ENCODE data around the gene DNAI4.
"Not testable (repeated sequence)": the region's sequence is repeated elsewhere in the genome, so short reads cannot be mapped to it uniquely, and the experiment has no call there.

DNAI4 gene, protein sequence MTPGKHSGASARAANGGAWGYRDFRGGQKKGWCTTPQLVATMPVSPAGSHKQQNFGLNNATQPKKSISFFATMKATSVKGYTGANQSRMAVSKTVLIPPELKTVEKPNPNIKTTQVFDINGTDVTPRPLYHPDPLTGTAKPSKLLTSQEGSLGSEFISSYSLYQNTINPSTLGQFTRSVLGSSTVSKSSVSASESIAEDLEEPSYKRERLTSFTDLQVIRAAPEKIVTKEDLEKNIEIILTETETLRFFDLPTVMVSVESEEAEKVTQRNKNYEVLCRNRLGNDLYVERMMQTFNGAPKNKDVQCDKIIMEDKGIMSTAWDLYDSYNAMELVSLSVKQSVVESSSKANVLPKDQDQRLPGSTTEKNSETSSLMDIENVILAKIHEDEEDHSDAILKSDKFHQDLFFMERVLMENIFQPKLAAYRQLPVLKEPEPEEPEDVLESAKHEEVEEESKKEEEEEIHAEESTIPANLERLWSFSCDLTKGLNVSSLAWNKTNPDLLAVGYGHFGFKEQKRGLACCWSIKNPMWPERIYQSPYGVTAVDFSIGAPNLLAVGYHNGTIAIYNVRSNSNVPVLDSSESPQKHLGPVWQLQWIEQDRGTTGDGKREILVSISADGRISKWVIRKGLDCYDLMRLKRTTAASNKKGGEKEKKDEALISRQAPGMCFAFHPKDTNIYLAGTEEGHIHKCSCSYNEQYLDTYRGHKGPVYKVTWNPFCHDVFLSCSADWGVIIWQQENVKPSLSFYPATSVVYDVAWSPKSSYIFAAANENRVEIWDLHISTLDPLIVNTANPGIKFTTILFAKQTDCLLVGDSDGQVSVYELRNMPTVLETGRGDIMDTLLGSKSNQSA

DNA sequence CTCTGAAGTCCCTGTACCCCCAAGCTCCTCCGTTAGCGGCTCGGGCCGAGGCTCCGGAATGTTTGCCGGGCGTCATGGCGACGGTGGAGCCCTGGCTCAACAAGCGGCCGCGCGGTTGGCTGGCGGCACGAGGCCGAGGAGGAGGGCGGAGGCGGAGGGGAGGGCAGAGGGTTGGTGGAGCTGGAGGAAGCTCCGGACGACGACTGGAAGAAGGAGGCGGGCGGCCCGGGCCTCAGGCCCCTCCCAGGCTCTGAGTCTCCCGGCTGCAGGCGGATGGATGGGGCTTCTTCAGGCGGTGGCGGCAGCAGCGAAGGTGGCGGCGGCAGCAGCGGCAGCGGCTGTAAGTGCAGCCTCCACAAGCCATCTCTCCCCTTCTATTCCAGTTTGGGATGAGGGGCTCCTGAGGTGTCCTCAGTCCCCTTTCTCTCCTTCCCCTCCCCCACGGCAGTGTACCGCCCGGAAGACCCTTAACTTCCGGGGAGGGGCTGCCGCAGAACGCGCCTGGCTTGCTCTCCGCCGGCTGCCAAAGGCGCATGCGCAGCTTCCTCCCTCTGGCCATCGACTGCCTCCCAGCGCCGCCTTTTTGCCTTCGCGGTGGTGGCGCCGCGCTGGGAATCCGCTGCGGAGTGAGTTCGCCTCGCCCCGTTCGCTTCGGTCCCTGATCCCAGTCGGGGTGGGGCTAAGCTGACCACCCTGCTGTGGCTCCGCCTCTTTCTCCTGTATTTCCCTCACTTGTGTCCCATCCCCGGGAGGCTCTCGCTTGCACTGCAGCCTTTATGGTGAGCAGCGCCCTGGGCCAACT lies at the start of gene DNAI4, which contains the start of gene MIER1:
Gene DNAI4, minus strand, starts transcription at position 101 of the 802 bp plus-strand sequence. Its CDS starts 25 bp downstream, at position 76.
Gene MIER1, plus strand, starts transcription at position 235 of the 802 bp plus-strand sequence. Its CDS starts 39 bp downstream, at position 274.
- peak; percentile 96 for DNase-seq

GRCh38 chr1:66968574-66968973 lies 43.9 kb upstream of the DNAI4 start:
- no peak for DNase-seq

GRCh38 chr1:66966188-66966873 lies 41.7 kb upstream of the DNAI4 start:
- DNase-seq, result not testable (repeated sequence)

DNA sequence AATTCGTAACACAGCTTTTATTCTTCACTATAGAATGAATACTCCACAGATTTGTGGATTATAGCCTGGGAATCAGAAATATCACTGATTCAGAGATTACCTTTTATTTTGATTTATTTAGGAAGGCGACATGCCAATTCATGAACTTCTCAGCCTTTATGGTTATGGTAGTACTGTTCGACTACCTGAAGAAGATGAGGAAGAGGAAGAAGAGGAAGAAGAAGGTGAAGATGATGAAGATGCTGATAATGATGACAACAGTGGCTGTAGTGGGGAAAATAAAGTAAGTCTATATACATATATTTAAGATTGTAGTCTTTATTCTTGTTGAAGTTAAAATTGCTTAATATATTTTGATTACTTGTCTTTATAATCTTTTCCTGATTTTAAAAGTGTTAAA lies 33.3 kb upstream of the DNAI4 start:
- no peak for DNase-seq

- no peak for DNase-seq
Observed at GRCh38 chr1:66954208-66954607, 29.6 kb upstream of the DNAI4 start.

GRCh38 chr1:66951513-66951912 lies 26.9 kb upstream of the DNAI4 start:
- DNase-seq, result no peak

- no peak for DNase-seq
Observed at GRCh38 chr1:66947267-66947666, 22.6 kb upstream of the DNAI4 start.

DNA sequence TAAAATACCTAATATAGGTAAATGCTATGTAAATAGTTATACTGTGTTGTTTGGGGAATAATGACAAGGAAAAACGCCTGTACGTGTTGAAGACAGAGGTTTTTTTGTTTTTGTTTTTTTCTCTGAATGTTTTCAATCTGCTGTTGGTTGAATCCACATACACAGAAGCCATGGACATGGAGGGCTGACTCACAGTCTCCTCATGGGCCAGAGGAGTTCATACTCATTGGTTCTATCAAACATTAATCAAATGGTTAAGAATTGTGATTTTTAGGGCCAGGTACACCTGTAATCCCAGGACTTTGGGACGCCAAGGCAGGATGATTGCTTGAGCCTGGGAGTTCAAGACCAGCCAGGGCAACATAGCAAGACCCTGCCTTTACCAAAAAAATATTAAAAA lies 20.7 kb upstream of the DNAI4 start:
- no peak for DNase-seq

- DNase-seq, result no peak
Observed at GRCh38 chr1:66944330-66945274, 19.9 kb upstream of the DNAI4 start.

DNA sequence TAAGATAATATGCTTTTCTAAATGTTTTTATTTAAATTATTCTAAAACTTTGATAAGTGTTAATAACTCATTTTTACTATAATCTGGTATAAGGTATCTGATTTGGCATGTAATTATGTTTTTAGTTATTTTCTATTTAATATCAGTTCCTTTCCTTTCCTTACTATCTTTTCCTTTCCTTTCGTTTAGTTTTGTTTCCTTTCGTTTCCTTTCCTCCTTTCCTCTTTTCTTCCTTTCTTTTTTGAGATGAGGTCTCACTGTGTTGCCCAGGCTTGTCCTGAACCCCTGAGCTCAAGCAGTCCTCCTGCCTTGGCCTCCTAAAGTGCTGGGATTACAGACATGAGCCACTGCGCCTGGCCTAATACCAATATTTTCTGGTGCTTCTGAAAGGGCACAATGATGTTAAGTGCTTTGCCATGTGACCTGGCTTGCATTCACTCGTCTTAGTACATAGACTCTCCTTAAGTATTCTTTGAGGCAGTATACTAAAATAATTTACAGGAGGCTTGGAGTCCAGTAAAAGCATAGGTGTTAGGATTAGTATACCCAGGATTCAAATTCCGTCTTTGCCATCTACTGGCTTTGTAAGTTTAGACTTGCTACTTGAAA lies 18.8 kb upstream of the DNAI4 start:
- DNase-seq, result no peak

DNA sequence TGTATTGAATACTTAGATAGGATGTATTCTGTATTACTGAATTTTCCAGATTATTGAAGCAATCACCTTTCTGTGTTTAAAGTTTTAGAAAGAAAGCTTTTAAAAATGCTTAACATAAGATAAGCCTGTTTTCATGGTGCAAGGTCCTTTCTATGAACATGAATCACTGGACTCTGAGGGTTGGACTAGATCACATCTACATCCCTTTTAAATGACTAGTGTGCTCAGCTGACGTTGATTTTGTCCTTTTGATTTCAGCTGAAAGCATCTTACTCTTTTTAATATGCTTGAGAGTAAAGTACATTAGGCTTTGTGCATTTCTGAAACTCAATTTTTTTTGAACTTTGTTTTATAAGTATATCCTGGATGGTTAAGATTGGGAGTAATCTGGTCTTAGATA lies 16.3 kb upstream of the DNAI4 start:
- DNase-seq, result no peak

DNA sequence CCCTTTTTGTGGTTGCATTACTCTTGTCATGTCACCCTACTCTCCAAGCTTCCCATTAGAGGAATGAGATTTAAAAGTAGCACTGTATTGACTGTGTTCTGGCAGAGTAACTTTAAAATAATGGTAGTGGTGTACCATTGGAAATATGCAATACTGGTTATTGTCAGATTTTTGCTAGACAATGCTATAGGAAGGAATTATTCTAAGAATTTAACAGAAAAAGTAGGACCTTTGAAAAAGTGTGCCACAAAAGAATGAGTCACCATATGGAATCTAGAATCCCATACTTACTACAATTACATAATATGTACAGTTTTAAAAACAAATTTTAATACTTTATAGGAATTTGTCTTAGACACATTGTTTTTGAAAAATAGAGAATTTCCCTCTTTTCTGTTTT lies 14.0 kb upstream of the DNAI4 start:
- no peak for DNase-seq

DNA sequence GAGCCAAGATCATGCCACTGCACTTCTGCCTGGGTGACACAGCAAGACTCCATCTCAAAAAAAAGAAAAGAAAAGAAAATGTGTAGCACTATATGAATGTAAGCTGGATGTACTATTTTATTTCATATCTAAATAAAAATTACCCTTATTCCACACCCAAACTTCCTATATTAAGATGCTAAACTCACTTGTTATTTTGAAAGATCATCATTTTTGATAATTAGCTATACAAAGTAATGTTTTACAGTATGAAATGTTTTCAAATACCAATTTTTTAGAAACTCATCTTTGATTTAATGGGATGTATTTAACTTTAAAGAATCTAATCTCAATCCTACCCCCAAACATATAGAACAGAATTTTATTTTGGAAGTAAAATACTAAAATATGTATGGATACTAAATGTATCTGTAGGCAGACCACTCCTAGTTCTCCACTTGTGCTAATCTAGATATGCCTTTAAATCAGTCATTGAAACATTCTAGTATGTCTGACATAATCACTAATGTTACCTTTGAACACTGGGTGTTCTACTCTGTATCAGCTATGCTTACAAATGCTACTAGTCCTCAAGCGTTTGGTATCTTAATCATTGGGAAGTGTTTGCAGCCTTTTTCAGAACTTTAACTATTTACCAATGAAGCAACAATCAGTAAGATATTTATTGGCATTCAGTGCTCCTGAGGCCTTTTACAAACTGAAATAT lies 13.0 kb upstream of the DNAI4 start:
- no peak for DNase-seq

DNA sequence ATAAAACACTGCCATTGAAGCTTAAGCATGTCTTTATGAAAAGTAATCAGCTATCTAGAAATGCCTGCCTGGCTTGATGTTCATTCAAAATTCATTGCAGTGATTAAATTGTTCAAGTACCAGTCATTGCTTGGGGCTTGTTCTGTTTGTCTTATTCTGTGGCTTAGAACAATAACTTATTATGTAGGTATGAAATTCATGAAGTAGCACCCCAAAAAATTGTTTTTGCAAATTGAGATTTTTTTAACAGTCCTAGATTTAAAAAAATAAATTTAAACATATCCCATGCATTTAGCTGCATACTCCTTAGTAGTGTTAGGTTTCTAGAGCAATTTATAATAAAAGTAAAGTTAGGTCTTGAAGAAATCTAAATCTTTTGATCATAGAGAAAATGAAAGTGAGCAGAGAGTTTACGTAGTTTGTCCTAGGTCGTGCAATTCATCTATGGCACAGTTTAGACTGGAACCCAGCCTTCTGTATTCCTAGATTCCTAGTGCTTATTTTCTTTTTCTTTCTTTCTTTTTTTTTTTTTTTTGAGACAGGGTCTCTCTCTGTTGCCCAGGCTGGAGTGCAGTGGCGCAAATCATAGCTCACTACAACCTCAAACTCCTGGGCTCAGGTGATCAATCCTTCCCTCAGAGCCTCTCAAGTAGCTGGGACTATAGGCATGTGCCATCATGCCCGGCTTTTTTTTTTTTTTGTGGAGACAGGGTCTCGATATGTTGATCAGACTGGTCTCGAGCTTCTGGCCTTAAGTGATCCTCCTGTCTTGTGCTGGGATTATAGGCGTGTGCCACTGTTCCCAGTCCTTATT lies 9.4 kb upstream of the DNAI4 start:
- no peak for DNase-seq

DNA sequence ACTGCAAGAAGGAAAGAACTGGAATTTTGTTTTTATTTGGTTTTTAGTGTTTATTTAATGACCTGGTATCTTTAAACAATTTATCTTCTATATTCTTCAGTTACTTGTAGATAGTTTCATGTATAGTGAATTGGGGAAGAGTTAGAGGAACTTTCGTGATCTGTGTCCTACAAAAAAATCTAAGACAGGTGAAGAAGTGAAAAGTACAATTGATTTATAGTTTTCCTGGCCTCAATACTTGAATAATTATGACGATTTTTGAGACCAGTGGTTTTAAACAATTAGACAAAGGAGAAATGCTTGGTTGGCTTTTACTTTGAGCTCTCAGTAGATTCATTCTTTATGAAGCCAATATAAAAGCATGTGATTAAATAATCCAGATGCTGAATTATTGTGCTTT lies 7.6 kb upstream of the DNAI4 start:
- no peak for DNase-seq

DNA sequence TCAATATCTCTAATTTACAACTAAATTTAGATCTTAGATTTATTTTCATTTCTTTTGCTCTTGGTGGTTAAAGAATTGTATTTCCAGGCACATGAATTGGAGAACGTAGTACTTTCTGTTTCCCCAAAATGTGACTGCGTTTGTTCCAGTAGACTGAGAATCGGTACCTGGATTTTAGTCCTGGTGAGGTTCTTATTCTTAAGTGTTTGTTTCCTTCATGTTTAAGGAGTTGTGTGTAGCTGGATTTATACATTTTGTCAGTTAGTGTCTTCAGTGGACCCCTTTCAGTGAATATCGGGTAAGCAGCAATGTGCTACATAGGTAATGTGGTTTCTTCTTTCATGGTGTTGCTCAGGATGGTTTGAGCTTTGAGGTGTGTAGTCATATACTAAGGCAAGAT lies 6.9 kb upstream of the DNAI4 start:
- no peak for DNase-seq

DNA sequence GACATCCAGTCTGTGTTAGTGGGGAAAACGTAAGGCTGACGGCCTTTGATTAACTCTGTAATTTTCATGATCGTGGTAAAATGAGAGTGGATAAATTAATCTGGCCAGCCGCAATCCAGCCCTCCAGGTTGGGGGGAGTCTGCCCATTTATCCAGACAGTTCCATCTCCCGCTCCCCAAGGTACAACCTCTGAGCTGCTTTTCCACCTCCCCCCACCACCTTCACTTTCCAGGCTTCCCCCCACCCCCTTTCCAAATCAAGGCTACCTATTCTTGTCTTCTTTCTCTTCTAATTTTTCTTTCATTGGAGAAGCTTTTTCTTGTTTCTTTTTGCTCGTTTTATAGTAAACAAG lies 6.1 kb upstream of the DNAI4 start:
- DNase-seq, result no peak

GRCh38 chr1:66929999-66930822 lies 5.6 kb upstream of the DNAI4 start:
- peak; percentile 92 for DNase-seq

DNA sequence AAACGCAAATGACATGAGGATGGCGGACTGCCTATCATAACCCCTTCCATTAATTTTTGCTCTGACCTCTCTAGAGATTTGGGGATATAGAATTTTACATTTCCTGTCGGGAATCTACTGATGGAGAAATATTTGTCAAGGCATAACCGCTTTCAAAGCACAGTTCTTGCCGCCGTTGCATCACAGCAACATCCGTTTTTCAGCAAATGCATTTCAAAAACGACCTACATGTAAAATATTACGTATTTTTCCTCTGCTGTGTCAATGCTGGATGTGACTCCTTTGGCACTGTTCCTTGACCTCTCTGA lies 5.0 kb upstream of the DNAI4 start:
- DNase-seq, result no peak

All from activated CD4-positive, alpha-beta T cell treated with anti-CD3 and anti-CD28 coated beads, Interleukin-2, amount 50 U/mL, for 1 hour (primary cell).